Cerebellar nuclear complex (tissue), 1 donor: ENCODE data around the gene PSD2.

Experiments
- DNase-seq, 2 experiments: peaks; one replicate each; lab custom pipeline; 2025; lab: John Stamatoyannopoulos, UW

PSD2 gene

GRCh38 chr5:139812836-139813805 is 17.5 kb downstream of the PSD2 start:
- no peak for DNase-seq

- DNase-seq, result no peak
These were observed 18.6 kb downstream of the PSD2 start for GRCh38 chr5:139814191-139814601.

- DNase-seq, result no peak
These were observed 19.2 kb downstream of the PSD2 start for GRCh38 chr5:139814704-139815280.

GRCh38 chr5:139816566-139816965 is 21.0 kb downstream of the PSD2 start:
- DNase-seq, result no peak

- no peak for DNase-seq
These were observed 21.8 kb downstream of the PSD2 start for GRCh38 chr5:139817362-139817761.

GRCh38 chr5:139817970-139818369 is 22.4 kb downstream of the PSD2 start:
- DNase-seq, result no peak

DNA sequence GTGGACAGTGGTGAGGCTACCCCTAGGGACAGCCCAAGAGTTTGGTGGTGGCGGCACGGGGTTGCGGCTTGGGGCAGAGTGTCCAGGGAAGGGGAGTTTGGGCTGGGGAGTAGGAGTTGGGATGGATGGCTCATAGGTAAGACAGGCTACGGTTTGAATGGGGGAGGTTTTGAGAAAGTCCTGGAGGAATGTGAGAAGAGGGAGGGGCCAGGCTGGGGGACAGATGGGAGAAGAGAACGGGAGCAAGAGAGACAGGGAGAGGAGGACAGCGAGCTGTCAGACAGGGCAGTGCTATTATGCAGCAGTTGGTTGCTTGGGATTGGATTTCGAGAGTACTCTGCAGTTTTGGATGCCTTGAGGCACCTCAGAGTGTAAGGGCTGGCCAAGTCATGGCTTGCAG is 24.5 kb downstream of the PSD2 start:
- no peak for DNase-seq

DNA sequence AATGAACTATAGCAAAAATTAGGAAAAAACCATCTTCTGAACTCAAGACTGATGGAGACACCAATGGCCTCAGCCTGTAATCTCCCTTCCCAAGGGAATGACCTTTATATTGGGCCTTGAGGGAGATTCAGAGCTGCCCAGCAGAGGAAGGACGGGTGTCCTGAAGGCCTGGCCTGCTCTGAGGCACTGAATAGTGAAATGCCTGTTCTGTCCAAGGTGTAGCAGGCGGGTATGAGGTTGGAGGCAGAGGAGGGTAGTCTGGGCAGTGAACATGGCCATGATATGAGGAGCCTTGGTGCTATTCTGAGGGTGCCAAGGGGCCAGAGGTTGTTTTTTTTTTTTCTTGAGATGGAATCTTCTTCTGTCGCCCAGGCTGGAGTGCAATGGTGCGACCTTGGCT is 25.0 kb downstream of the PSD2 start:
- DNase-seq, result no peak

DNA sequence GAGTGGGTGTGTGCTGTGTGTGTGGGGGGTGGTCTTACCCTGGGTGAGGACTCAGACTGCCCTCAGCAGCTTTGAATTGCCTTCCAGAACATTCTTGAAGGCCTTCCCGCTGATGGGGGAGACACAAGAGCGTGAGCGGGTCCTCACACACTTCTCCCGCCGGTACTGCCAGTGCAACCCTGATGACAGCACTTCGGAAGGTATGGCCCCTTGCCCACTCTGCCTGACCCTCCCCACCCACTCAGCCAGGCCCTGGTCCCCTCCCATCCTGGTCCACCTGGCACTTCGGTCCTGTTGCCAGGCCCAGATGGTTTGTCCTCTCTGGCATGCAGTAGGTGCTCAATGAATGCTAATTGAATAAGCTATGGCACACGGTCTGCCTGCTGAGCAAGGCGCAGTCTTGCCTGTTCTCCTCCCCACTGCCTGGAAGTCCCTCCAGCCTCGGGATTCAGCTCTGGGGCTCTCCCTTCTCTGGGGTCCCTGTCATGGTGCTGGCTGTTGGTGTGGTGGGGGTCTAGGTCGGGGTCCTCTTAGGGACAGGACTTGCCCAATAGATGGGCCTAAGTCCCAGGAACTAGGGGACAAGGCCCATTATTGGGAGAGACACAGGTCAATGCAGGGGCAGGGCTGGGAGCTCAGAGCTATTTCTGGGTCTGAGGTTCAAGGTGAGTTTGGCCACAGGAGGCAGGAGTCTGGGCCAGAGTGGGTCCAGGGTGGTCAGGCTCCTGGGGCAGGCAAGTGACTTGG is 26.4 kb downstream of the PSD2 start:
- no peak for DNase-seq

DNA sequence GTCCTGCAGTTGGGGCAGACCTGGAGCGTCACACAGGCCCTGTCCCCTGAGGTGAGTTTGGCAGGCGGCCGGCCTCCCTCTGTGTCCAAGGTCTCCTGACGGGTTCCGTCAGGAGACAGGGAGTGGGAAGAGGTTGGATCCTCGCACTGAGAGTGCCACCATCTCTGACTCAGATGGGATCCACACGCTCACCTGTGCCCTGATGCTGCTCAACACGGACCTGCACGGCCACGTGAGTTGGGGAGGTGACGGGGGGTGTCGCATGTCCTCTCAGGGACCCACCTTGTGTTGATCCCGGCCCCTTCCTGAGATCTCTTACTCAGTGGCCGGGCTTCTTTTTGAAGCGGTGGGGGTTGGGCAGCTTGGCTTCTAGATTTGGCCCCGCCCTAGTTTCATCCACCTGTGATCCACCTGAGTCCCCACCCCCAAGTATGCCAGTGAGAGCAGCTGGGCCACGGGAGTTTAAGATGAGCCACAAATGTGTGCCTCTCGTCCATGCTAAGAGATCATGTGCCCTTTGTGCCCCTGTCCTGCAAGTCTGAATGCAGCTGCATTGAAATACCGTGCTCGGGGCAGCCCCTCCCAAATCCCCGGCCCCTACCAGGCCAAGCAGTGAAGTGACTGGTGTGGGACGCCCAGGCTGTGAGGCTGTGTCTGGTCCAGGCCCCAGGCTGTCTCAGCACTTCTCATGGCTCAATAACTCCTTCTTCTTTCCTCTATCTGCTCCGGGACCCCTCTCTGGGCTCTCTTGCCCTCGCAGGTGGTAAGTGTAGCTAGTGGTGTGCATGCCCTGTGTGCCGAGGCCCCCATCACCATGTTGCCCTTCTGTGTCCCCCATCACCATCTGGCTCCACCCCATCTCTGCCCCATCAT is 27.2 kb downstream of the PSD2 start:
- no peak for DNase-seq

DNA sequence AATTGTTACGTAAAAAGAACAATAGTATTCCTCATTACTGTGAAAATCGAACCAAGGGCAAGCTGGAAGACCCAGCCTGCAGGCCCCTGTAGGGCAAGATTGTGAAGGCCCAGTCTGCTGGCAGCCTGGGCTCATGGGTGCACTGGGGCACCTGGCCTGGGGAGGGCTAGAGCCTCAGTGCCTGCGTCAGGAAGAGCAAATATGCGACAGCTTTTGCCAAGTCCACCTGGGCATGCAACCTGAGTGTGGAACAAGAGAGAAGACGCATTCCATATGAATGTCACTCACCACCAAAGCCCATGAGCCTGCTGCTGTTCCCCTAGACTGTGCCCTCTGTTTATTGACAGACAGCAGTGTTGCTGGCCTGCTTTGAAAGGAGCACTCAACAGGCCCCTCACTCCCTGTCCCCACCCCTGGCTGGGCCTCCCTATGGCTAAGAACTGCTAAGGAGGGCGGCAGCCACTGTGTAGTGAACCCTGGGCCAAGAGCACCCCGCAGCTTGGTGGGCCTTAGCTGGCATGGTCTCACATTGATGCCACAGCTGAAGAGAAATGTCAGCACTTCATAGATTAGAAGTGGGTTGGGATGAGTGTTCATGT is 28.2 kb downstream of the PSD2 start:
- no peak for DNase-seq

- no peak for DNase-seq
These were observed 30.1 kb downstream of the PSD2 start for GRCh38 chr5:139825690-139826089.

DNA sequence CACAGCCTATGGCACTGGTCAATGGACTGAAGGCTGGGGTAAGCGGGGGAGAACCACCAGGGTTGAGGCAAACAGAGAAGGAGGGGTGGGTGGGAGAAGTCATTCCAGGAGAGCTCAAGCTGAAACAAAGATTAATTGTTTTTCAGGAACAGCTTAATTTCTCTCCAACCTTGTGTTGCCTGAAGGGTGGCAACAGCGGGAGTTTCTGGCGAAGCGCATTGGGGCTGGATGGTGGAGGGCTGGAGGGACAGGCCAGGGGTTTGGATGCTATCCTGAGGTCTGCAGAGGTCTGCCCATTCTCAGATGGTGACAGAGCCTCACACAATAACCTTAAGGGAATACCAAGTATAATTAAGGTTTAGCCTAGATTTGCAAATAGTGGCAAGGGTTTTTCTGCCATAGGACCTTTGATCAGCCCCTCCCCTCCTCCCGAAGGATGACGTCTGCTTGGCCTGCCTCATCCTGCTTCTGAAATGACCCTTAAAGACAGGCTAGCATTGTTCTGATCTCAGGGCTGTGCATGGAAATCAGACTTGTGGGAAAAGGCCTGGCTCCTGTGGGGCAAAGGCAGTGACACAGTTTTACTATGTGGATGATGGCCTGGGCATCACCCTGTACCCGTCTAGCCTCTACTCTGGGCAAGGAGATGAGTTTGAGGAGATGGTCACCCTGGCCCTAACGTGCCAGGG is 32.7 kb downstream of the PSD2 start:
- no peak for DNase-seq

GRCh38 chr5:139829471-139829870 is 33.9 kb downstream of the PSD2 start:
- no peak for DNase-seq

GRCh38 chr5:139831624-139832023 is 36.0 kb downstream of the PSD2 start:
- no peak for DNase-seq

DNA sequence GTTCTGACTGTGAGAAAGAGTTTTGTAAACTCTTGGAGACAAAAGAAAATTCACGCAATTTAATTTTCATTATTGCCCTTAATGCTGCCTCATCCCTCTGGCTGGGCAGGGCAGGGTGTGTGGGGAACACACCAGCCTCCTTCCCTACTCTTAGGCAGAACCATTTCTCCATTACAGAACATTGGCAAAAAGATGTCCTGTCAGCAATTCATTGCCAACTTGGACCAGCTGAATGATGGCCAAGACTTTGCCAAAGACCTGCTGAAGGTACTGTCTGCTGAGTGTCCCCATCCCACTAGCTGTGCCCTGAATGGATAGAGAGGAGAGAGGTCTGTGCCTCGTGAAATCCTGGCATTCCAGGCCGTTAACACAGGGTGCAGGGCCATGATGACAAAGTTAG is 37.9 kb downstream of the PSD2 start:
- no peak for DNase-seq

GRCh38 chr5:139835656-139836055 is 40.0 kb downstream of the PSD2 start:
- no peak for DNase-seq

DNA sequence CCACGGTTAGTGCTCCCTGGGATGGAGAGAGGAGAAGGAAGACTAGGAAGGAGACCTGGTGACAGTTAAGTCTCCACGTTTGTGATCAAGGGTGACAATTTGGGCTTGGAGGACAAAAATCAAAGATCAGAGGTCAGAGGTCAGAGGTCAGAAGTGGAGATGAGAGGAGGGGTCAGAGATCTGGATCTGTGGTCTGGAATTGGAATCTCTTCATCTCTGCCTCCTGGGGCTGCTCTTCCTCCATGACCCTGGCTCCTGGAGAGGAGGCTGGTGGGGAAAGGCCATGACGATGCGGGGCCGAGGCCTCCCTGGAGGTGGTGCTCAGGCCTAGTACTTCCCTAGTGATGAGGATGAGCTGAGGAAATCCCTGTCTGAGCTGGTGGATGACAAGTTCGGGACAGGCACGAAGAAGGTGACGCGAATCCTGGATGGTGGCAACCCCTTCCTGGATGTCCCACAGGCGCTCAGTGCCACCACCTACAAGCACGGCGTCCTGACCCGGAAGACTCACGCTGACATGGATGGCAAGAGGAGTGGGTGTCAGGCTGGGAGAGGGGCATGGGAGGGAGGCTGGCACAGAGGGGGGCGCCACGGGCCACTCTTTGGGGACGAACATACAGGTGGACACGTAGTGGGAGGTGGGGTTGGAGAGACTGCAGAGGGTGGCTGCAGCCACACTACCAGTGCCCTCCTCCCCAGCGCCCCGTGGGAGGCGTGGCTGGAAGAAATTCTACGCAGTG is 41.0 kb downstream of the PSD2 start:
- DNase-seq, result no peak

DNA sequence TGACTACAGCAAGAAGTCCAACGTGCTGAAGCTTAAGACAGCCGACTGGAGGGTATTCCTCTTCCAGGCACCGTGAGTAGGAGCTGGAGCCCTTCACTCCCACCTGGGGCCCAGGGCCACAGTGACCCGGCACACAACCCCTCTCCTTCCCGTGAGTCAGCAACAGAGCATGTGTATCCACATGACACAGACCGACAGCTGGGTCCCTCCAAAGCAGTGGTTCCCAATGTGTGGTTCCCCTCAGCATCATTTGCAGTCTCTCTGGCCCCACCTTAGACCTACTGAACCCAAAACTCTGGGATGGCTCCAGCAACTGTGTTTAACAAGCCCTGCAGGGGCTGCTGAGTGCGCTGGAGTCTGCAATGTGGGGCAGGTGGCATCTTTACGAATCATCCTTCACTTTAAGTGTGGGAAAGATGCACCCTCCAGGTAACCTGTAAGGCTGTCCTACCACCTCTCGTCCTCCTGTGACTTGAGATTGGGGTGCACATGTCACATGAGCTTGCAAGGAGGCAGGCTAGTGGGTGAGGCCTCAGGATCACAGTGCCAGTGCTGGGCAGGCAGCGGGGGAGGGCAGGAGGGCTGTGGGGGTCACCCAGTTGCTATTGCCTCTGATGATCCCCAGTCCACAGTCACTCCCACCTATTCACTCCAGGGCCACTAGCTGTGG is 42.2 kb downstream of the PSD2 start:
- DNase-seq, result no peak
